GM18505 (cell line): ENCODE measurements around the gene RREB1.
"Not testable (repeated sequence)": the region's sequence is repeated elsewhere in the genome, so short reads cannot be mapped to it uniquely, and the experiment has no call there.

Experiments used
- ATAC-seq: cut with Tn5 transposase; IDR thresholded peaks from one replicate; pipeline ENCODE4 v1.9.1; 2021; ENCODE audit not compliant: unreplicated experiment
- POLR2A ChIP-seq: IDR thresholded peaks from 4 replicates; pipeline ENCODE4 v1.6.1; 2011; ENCODE audit warnings: borderline replicate concordance; ENCODE audit not compliant: insufficient read depth, insufficient read length; ENCODE audit errors: extremely low read depth

RREB1 gene

GRCh38 chr6:7258231-7258763 is 150.5 kb downstream of the RREB1 start:
- no peak for TF ChIP-seq POLR2A
- no peak for ATAC-seq

DNA sequence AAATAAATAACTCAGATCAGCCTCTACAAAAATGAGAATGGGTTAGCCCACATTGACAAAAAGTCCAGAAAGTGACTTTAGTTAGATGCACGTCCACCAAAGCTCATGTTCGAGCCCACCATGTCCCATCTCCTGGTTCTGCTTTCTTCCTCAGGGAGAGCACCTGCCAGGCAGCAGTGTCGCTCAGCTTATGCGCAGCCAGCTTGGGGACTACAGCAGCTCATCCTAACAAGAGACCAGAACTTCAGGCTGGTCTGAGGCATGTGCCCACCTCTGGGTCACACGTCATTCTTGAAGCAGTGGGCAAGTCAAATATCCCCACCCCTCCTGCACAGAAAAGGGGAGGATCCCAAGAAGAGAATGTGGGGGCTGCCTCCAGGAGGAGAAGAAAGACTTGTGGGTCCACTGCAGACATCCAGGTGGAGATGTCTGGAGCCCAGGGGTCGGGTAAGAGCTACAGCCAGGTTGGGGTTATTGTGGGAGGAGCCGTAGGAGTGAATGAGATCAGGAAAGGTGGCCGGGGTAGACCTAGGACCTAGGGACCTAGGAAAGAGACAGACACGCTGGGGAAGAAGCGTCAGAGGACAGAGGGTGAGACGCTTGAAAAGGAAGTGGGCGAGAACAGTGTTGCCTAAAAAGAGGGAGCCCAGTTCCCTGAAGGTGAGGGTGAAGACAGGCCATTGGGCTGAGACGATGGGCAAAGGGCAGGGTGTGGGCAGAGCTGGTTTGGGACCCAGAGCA is 152.7 kb downstream of the RREB1 start:
- no peak for TF ChIP-seq POLR2A

GRCh38 chr6:7261032-7261841 is 153.5 kb downstream of the RREB1 start:
- TF ChIP-seq POLR2A: no peak
- peak; percentile 58 for ATAC-seq

More for the DNA sequence above, 152.7 kb downstream of the RREB1 start:
- no peak for ATAC-seq

- no peak for ATAC-seq
Observed at GRCh38 chr6:7261852-7262461, 154.2 kb downstream of the RREB1 start.

GRCh38 chr6:7262746-7263518 is 155.2 kb downstream of the RREB1 start:
- no peak for ATAC-seq
- no peak for TF ChIP-seq POLR2A

More at GRCh38 chr6:7261852-7262461, 154.2 kb downstream of the RREB1 start:
- no peak for TF ChIP-seq POLR2A

DNA sequence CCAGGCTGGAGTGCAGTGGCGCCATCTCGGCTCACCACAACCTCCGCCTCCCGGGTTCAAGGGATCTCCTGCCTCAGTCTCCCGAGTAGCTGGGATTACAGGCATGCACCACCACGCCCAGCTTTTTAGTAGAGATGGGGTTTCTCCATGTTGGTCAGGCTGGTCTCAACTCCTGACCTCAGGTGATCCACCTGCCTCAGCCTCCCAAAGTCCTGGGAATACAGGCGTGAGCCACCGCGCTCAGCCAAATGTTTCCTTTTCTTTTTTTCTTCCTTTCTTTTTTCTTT is 155.7 kb downstream of the RREB1 start:
- not testable (repeated sequence) for ATAC-seq

- TF ChIP-seq POLR2A: no peak
- ATAC-seq: no peak
Observed at GRCh38 chr6:7264041-7264440, 156.3 kb downstream of the RREB1 start.

- ATAC-seq: no peak
- no peak for TF ChIP-seq POLR2A
Observed at GRCh38 chr6:7264686-7265384, 157.1 kb downstream of the RREB1 start.

- not testable (repeated sequence) for ATAC-seq
Observed at GRCh38 chr6:7265385-7265726, 157.6 kb downstream of the RREB1 start.

GRCh38 chr6:7267071-7267465 is 159.3 kb downstream of the RREB1 start:
- no peak for ATAC-seq
- no peak for TF ChIP-seq POLR2A

DNA sequence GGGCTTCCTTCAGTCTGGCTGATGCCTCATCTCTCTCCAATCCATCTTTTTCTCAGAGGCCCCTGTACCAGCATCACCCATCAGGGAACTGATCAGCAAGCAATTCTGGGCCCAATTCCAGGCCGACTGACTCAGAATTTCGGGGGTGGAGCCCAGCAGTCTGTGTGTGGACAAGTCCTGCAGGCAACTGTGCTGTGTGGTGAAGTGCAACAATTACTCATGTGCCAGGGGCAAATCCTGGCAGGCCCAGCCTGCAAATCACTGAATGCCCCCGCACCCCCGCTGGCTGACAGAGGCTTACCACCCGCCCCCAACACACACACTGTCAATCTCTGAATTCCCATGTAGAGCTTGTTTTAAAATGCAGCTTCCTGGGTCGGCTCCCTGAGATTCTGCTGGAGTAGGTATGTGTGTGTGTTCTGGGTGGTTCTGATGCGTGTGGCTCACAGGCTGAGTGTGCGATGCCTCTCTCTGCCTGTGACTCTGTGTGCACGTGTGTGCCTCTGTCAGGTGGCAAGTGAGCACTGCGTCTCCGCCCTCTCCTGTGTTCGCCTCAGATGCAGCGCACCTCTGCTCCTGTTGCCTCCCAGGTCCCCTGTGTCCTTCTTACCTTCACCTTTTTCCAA is 159.8 kb downstream of the RREB1 start:
- no peak for ATAC-seq
- no peak for TF ChIP-seq POLR2A

DNA sequence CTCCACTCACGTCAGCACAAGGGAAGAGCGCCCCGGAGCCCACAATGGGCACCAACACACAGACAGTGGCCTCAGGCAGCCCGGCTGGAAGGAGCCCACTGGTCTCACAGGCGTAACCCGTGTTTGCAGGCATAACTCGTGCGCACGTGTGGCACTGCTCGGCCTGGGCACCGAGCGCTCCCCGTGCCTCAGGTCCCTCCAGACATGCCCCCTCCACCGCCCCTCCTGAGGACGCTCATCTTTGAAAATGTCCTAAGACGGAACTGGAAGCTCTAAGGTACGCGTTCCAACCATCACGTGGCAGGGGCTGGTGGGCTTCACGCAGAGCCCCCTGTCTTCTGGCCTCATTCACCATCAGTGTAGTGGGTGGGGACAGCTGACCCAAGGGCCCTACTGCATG is 160.6 kb downstream of the RREB1 start:
- TF ChIP-seq POLR2A: no peak

More for the DNA sequence above, 160.6 kb downstream of the RREB1 start:
- ATAC-seq: no peak
